GM21723 (cell line): ENCODE results near the gene ASF1B.
A peak's percentile ranks its signal among the peaks of the same experiment; 100 is the strongest.

Source experiments
- ATAC-seq: cut with Tn5 transposase; IDR thresholded peaks from one replicate; pipeline ENCODE4 v1.9.1; 2021; ENCODE audit warnings: mild to moderate bottlenecking, moderate library complexity; ENCODE audit not compliant: unreplicated experiment

The ASF1B gene

DNA sequence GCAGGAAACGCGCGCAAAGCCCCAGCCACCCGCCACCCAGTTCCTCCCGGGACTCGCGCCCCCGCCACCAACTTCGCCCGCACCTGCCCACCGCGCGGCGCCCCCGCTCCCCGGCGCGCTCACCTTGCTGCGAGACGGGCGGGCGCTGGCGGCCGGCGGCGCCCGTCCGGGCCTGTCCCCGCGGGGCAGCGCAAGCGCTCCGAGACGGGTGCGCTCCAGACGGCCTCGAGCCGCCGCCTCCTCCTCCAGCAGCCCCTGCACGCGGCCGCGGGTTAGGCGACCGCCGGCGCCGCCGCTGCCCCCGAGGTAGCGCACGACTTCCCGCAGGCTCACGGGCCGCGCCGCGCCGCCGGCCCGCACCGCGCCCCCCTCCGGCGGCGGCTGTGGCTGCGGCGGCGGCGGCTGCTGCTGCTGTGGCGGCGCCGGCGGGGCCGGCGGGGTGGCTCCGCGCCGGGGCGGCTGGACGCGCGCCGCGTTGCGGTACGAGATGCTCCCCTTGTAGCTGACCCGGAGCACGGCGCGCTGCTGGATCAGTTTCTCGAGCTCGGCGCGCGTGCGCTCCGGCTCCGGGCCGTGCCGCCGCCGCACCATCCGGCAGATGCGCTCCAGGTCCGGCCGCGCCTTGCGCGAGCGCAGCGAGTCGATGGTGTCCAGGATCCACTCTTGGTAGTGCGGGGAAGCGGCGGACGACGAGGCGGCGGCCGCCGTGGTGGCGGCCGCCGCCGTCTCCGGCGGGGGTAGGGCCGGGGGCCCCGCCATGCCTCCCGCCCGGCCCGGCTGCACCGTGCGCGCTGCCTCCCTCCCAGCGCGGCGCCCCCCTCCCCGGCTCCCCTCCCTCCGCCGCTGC, 46.5 kb downstream of the ASF1B start:
- ATAC-seq, result no peak

DNA sequence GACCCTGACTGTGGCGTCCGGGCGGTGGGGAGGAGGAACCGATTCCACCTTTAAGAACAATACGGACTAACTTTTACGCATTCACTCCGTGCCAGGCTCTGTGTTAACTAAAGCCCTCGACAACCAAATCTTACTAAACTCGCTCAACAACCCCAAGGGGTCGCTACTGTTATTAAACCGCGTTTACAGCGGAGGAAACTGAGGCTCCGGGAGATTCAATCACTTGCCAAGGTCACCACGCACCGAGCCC, 47.1 kb downstream of the ASF1B start:
- no peak for ATAC-seq

DNA sequence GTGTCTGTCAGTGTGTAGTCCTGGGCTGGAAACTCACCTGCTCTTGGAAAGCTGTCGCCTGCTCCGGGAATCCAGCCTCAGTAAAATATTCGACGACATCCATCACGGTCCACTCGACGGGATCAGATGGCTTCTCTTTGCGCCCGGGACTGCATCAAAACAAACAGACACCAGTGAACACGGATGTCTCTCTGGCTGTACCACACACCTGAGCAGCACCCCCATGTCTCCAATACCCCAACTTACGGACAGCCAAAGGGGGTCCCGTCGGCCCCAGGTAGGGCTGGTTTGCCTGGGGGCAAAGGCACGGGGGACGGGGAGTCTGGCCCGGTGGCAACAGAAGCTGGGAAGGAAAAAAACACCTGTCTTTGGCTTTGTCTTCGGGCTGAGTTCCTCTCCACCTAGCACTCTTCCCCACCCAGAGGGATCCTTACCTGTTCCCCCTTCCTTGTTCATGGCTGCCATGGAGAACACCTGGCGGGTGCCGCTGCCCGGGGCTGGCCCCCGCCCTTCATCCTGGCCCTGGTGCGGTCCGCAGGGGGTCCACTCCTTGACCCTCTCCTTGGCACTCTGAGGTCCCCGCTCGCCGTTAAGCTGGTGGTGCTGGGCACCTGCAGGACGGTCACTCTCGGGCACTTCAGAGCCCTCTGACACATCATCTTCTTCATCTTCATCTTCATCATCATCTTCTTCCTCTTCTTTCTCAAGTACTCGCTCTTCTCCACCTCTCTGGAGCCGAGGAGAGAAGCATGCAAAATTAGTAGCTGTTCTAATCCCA, 47.6 kb downstream of the ASF1B start:
- ATAC-seq, result no peak

DNA sequence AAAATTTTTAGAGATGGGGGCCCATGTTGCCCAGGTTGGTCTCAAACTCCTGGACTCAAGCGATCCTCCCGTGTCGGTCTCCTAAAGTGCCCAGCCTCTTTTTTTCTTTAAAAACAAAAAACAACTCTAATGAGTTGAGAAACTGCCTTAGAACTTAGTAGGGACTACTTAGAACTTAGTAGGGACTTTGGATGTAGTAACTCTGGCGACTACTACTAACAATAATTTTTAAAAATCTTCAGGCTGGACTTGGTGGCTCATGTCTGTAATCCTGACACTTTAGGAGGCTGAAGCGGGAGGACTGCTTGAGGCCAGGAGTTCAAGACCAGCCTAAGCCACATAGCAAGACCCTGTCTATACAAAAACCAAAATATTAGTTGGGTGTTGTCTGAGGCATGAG, 50.3 kb downstream of the ASF1B start:
- ATAC-seq, result no peak

DNA sequence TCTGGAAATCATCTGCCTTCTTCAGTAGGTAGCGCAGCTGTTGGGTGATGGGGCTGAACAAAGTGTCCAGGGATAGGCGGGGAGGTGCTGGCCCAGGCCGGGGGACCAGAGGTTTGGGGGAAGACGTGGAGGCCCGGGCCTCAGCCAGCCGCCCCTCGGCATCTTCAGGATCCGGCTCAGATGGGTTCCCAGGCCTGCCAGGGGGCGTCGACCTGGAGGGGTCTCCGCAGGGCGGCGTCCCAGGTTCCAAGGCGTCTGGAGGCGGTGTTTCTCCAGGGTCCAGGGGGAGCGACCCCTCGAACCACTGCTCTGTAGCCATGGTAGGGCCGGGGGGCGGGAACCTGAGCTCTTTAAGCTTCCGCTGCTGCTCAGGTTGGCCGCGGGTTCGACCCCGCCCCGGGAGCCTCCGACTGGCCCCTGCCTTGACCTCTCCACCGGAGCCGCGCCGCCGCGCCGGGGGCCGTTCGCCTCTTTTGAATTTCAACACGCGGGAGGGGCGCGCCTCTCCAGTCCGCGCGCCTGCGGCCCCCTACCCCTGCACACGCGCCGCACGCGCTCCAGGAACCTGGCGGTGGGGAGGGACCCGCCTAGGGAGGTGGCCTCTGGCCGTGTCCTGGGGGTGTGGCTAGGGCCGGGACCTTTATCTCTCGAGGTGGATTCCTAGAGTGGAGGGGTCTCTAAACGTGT, 50.9 kb downstream of the ASF1B start, which contains the start of gene C19orf67:
Gene C19orf67, minus strand, starts transcription at position 475 of the 687 bp plus-strand sequence. Its CDS starts 156 bp downstream, at position 319.
- no peak for ATAC-seq

DNA sequence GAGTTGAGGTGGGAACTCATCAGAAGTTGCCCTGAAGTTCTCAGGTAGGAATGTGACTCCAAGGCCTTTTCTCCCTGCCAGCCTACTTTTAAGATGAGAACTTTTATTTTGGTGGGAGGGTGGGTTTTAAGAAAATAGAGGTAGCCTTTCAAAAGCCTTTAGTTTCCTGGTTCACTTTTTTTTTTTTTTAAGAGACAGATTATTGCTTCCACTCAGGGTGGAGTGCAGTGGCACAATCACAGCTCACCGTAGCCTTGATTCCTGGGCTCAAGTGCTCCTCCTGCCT, 53.8 kb downstream of the ASF1B start:
- no peak for ATAC-seq

DNA sequence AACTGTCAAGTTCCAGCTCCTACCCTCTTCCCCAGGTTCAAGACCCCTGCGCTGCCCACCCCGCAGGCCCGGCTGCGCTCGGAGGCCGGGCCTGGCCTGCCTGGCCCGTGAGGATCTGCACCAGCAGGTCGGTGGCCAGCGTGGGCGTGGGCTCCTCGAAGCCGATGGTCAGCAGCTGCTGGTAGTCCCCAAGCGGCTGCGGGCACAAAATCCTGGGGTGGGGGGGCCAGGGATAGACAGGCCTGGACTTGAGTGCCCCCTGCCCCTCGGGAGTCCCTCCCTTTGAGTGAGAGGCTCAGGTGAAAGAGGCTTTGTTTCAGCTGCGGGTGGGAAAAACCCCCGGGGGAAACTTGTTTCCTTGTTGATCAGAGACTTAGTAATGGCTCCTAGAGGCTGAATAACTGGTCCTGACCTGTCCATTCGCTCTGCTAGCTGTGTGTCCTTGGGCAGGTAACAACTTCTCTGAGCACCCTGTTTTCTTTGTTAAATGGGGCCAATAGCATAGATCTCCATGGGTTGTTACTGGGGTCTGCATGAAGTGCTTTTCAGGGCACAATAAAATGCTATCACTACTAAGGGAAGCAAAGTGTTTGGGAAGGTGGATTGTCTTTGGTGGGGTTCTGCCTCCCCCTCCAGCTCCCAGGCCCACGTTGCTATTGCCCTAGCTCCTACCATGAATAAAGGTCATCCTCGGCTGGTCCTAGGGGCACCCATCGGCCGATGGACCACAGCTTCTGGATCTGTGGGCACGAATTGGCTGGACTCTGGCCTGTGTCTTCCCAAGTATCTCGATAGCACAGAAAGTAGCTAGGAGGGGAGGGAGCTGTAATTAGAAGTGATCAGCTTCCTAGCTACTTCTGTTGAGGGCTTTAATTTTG, 54.4 kb downstream of the ASF1B start:
- ATAC-seq, result peak; percentile 8

DNA sequence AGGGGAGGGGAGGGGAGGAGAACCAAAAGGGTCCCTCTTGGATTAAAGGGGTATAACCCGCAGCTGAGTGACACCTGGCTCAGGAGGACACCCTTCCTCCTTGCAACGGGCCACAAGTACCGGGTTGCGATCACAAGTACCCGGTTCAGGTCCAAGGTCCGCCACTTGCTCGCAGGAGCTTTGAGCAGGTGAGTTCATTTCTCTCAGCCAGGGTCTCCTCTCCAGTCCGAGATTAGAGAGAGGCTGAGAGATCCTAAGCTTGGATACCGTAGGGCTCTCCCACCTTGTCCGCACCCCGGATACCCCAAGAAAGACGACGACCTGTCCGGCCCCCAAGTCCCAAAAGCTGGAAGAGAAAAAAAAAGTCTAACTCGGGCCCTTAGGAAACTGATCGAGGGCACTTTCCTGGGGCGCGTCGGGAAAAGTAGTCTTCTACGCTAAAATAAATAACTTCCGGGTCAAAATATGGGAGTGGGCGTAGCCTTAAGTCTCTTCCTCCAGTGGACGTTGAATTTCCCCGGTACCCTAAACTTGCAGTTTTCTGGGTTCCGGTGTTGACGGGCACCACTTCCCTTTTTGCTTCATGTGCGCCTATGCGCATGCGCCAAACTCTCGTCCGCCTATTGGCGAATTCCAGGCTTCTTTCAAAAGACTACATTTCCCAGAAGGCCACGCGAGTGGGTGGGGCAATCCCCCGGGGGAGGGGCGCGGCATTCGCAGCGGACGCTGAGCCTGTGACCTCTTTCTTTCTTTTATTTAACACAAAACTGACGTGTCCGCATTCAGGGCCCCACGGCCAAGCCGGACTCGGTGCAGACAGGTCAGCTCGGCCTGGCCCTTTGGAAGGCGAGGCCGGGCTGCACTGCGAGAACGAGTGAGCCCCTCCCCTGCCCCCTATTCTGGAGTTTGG, 55.2 kb downstream of the ASF1B start:
- ATAC-seq, result peak; percentile 85

DNA sequence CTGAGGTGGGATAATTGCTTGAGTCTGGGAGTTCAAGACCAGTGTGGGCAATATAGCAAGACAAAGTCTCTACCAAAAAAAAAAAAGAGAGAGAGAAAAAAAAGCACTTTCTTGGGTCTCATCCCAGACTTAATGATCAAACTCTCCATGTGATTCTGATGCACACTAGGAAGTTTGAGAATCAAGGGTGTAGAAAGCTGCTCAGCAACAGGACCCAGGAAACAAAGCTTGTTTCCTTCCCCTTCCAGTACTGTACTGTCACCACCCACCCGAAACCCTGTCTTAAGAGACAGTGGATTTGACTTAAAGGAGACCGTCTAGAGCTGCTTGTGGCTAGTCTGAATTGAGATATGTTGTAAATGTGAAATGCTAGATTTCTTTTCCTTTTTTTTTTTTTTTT, 58.0 kb downstream of the ASF1B start:
- ATAC-seq, result no peak

DNA sequence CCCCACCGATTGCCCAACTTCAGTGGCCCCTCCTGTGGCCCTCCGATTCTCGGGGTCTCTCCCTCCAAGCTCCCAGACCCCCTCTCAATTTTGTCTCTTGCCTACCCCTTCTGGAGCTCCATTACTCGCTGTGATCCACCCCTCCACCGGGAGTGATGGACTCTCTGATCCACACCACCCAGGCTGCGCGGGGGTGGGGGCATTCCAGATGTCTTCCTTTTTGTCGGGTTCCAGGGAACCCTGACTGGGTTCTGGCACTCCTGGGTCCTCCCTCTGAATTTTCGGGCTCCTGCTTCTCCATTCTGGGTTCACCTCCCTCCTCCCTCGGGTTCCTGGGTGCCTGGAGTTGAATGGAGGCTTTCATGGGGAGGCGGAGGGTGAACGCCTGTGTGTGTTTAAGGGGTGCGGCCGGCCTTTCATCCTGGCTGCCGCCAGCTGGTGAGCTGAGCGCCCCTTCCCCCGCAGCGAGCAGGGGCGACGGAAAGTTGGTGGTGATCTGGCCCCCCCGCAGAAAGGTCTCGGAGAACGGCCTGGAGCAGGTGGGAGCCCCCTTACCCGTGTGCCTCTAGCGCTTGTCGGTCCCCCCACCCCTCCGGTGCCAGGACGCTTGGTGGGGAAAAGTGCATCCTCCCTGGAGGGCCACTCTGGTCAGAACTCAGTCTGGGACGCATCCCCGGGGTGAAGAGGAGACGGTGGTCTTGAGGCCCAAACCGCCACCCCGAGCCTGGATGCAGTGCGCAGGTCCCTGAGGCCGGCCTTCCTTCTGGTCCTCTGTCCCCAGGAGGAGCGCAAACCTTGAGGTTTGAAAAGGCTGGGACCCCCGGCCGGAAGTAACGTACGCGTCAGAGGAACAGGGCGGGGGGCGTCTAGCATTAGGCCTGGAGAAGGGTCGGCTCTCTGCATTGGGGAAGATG, 62.2 kb downstream of the ASF1B start:
- ATAC-seq, result no peak

DNA sequence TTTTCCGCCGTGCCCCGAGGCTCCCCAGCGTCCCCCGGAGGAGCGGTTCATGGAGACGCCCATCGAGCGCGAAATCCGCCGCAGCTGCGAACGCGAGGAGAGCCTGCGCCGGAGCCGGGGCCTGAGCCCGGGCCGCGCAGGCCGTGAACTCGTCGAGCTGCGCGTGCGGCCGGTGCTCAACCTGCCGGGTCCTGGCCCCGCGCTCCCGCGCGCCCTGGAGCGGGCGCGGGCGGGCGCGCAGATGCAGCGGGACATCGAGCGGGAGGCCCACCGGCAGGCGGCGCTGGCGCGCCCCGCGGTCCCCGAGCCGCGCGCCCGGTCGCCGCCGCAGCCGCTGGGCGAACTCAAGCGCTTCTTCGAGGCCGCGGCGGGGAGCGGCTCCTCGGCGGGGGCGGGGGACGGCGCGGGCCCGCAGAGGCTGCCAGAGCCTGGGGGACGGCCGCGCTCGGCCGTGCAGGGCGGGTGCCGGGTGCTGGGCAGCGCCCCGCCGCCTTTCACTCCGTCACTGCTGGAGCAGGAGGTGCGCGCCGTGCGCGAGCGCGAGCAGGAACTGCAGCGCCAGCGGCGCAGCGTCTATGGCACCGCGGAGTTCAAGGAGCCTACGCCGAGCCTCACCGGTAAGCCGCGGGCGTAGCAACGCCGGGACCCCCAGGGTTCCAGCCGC, 63.0 kb downstream of the ASF1B start:
- peak; percentile 48 for ATAC-seq

DNA sequence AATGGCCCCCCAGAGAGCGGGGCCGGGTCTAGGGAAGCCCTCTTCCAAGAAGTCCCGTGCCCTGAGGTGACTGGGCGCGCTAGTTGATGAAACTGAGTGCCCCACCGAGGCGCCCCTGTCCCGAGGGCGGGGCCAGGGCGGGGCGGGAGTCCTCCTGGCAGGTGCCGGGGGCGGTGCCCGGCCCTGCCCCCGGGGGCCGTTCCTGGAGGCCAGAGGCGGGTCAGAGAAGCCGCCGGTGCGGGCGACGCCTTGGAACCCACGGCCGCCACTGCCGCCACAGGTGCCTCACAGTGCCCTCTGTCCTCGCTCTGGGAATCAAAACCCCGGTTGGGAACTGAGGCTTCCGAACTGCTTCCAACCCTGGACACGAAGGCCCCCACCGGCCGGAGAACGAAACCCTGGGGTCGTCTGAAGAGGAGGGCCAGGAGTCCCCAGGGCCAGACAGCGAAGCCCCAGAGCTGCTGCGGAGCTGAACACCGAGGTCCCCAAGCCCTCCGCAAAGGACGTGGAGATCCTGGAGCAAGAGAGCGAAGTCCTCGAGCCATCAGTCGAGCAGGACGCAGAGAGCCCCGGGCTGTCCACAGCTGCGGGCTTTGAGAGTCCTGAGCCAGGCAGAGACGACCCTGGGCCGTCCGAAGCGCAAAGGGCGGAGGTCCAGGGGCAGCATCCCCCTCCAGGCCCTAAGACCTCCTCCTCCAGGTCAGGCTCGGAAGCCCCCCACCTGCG, 63.7 kb downstream of the ASF1B start, which contains the start of gene MISP3:
Gene MISP3, plus strand, starts transcription at position 252 of the 726 bp plus-strand sequence. CDS start 524 bp downstream, outside the sequence.
- no peak for ATAC-seq

DNA sequence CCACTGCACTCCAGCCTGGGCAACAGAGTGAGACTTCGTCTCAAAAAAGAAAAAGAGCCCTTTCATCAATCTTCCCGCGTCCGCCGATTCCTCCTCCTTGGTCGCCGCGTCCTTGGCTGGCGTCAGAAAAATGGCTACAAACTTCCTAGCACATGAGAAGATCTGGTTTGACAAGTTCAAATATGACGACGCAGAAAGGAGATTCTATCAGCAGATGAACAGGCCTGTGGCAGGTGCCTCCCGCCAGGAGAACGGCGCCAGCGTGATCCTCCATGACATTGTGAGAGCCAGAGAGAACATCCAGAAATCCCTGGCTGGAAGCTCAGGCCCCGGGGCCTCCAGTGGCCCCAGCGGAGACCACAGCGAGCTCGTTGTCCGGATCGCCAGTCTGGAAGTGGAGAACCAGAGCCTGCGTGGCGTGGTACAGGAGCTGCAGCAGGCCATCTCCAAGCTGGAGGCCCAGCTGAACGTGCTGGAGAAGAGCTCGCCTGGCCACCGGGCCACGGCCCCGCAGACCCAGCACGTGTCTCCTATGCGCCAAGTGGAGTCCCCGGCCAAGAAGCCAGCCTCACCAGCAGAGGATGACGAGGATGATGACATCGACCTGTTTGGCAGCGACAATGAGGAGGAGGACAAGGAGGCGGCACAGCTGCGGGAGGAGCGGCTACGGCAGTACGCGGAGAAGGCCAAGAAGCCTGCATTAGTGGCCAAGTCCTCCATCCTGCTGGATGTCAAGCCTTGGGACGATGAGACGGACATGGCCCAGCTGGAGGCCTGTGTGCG, 65.9 kb downstream of the ASF1B start:
- ATAC-seq, result no peak
